Neural cell (in vitro differentiated cells): Measurements from ENCODE around the gene LGI4. TPM values are rescaled to one million over a fixed set of nuclear protein-coding genes. Genes with fewer than 3 reads are reported as not detected.

Source experiments
- H2AFZ ChIP-seq: fragments of 200-600, 300-800 bp; sonication (generic), shearing (Covaris generic); 2 replicates; pipeline ENCODE4 v1.6.0; 2014; ENCODE audit warnings: low read depth, mild to moderate bottlenecking, antibody characterized with exemption, low read length, moderate library complexity
- H3F3A ChIP-seq: fragments of 200-600 bp; shearing (Covaris generic); 2 replicates; pipeline ENCODE4 v1.6.1; 2016; ENCODE audit warnings: mild to moderate bottlenecking, moderate library complexity, mixed read lengths, antibody characterized with exemption, low read length; ENCODE audit not compliant: insufficient read depth, poor library complexity, severe bottlenecking
- H3K27ac ChIP-seq: fragments of 200-600, 300-800 bp; sonication (generic), shearing (Covaris generic); 2 replicates; pipeline ENCODE4 v1.5.1; 2014; ENCODE audit warnings: mild to moderate bottlenecking, low read length, moderate library complexity
- H3K27me3 ChIP-seq: fragments of 300-800, 200-600 bp; sonication (generic), shearing (Covaris generic); 2 replicates; pipeline ENCODE4 v1.6.0; 2014; ENCODE audit warnings: mild to moderate bottlenecking, low read depth, low read length, moderate library complexity; ENCODE audit not compliant: insufficient read depth
- H3K36me3 ChIP-seq: fragments of 300-800, 200-600 bp; sonication (generic), shearing (Covaris generic); 2 replicates; pipeline ENCODE4 v1.5.1; 2014; ENCODE audit warnings: mild to moderate bottlenecking, antibody characterized with exemption, low read length, moderate library complexity; ENCODE audit not compliant: insufficient read depth
- H3K4me2 ChIP-seq: fragments of 300-800, 200-600 bp; sonication (generic), shearing (Covaris generic); 2 replicates; pipeline ENCODE4 v1.6.0; 2014; ENCODE audit warnings: mild to moderate bottlenecking, low read length
- H3K4me3 ChIP-seq: fragments of 300-800, 200-600 bp; sonication (generic), shearing (Covaris generic); 2 replicates; pipeline ENCODE4 v1.5.1; 2014; ENCODE audit warnings: mild to moderate bottlenecking, low read length, moderate library complexity
- H3K79me2 ChIP-seq: fragments of 200-600 bp; shearing (Covaris generic); replicated peaks from 2 replicates; pipeline ENCODE4 v1.6.0; 2014; ENCODE audit warnings: mild to moderate bottlenecking, low read length, moderate library complexity; ENCODE audit not compliant: insufficient read depth
- H3K9ac ChIP-seq: fragments of 300-800, 200-600 bp; sonication (generic), shearing (Covaris generic); 2 replicates; pipeline ENCODE4 v1.6.1; 2016; ENCODE audit warnings: mild to moderate bottlenecking, low read length, mixed read lengths
- H3K9me2 ChIP-seq: fragments of 200-600 bp; shearing (Covaris generic); 2 replicates; pipeline ENCODE4 v1.6.1; 2016; ENCODE audit warnings: mild to moderate bottlenecking, low read length, mixed read lengths; ENCODE audit not compliant: insufficient read depth
- H3K9me3 ChIP-seq: fragments of 200-600, 300-800 bp; sonication (generic), shearing (Covaris generic); 2 replicates; pipeline ENCODE4 v1.6.1; 2016; ENCODE audit warnings: mild to moderate bottlenecking, mixed run types, low read length, moderate library complexity, mixed read lengths
- H4K20me1 ChIP-seq: fragments of 200-600 bp; shearing (Covaris generic); 2 replicates; pipeline ENCODE4 v1.6.1; 2016; ENCODE audit warnings: mild to moderate bottlenecking, mixed run types; ENCODE audit not compliant: insufficient read depth
- CTCF ChIP-seq: fragments of 450-650 bp; IDR thresholded peaks from 2 replicates; pipeline ENCODE4 v1.5.1; 2014; ENCODE audit warnings: antibody characterized with exemption, mild to moderate bottlenecking, moderate library complexity; ENCODE audit not compliant: poor library complexity, severe bottlenecking
- EP300 ChIP-seq: fragments of 450-650 bp; conservative IDR thresholded peaks from 2 replicates; pipeline ENCODE4 v1.6.1; 2014; ENCODE audit warnings: antibody characterized with exemption, mild to moderate bottlenecking, moderate library complexity; ENCODE audit not compliant: poor library complexity, severe bottlenecking
- EZH2 ChIP-seq: fragments of 200-600, 300-800 bp; shearing (Covaris generic), sonication (generic); IDR thresholded peaks from 2 replicates; pipeline ENCODE4 v1.6.1; 2014; ENCODE audit warnings: antibody characterized with exemption, low read length, borderline replicate concordance, mild to moderate bottlenecking; ENCODE audit not compliant: insufficient read depth, poor library complexity, severe bottlenecking
- MXI1 ChIP-seq: fragments of 450-650 bp; conservative IDR thresholded peaks from 2 replicates; pipeline ENCODE4 v1.6.1; 2014; ENCODE audit warnings: antibody characterized with exemption, mild to moderate bottlenecking; ENCODE audit not compliant: poor library complexity, severe bottlenecking
- POLR2AphosphoS5 ChIP-seq: IDR thresholded peaks from 2 replicates; pipeline ENCODE4 v1.6.1; 2012
- RAD21 ChIP-seq: fragments of 450-650 bp; conservative IDR thresholded peaks from 2 replicates; pipeline ENCODE4 v1.6.1; 2014; ENCODE audit warnings: antibody characterized with exemption, mild to moderate bottlenecking, moderate library complexity
- REST ChIP-seq: IDR thresholded peaks from 2 replicates; pipeline ENCODE4 v1.6.1; 2012; ENCODE audit warnings: borderline replicate concordance
- SMC3 ChIP-seq: fragments of 450-650 bp; conservative IDR thresholded peaks from 2 replicates; pipeline ENCODE4 v1.6.1; 2014; ENCODE audit warnings: antibody characterized with exemption, mild to moderate bottlenecking, moderate library complexity; ENCODE audit not compliant: poor library complexity
- TAF1 ChIP-seq: IDR thresholded peaks from 2 replicates; pipeline ENCODE4 v1.6.1; 2012; ENCODE audit warnings: low read depth
- polyA plus RNA-seq: library from polyadenylated mRNA; depleted of rRNA; stranded (reverse); fragments of >200 nt; gene quantifications from 2 replicates; pipeline ENCODE4 v1.2.3, GENCODE V29; 2014

LGI4 gene
- polyA plus RNA-seq, 1 donor from 2014 or later = 0.63 TPM

DNA sequence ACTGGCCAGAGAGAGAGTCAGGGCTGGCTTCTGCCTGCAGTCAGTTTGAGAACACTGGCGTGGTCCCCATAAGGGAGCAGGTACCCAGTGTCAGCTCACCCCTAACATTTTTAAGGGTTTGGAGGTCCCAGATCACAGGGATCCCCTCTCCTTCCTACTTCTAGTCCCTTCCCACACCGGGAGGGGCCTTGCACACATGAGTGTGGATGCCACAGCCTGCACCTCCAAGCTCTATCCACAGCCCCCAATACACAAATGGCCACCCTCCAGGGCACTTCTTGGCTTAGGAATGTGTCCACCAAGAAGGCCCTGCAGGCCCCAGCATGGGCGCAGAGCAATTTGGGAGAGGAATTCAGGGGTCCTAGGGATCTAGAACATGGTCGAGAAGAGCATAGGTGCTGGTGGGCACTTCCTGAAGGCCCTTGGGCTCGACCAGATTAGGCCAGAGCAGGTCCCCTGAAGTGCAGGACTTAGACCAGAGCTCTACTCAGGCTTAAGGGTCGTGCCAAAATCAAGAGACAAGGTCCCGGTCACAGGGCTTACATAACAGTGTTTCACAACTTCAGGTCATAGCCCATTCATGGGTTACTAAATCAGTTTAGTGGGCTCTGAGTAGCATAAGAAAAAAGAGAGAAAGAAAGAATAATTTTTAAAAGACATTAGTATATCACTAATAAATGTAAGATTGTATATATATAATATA, 35.7 kb upstream of the LGI4 start:
- Histone ChIP-seq H3K4me3 (no peak overlapping the region), H3K36me3 (no peaks in the 10 kb centered on the region), H3K79me2 (no peaks in the 10 kb centered on the region), H3F3A (no peaks in the 10 kb centered on the region), H3K9me2 (no peaks in the 10 kb centered on the region), H3K9me3 (no peaks in the 10 kb centered on the region), H4K20me1 (no peaks in the 10 kb centered on the region), H3K9ac (no peak overlapping the region), H2AFZ (no peak overlapping the region), H3K27me3 (no peaks in the 10 kb centered on the region), H3K4me2 (no peak overlapping the region), H3K27ac (no peak overlapping the region)
- TF ChIP-seq REST (no peak), EP300 (no peak), EZH2 (no peak), CTCF (no peak), RAD21 (no peak), POLR2AphosphoS5 (no peak), MXI1 (no peak), SMC3 (no peak), TAF1 (no peak)

DNA sequence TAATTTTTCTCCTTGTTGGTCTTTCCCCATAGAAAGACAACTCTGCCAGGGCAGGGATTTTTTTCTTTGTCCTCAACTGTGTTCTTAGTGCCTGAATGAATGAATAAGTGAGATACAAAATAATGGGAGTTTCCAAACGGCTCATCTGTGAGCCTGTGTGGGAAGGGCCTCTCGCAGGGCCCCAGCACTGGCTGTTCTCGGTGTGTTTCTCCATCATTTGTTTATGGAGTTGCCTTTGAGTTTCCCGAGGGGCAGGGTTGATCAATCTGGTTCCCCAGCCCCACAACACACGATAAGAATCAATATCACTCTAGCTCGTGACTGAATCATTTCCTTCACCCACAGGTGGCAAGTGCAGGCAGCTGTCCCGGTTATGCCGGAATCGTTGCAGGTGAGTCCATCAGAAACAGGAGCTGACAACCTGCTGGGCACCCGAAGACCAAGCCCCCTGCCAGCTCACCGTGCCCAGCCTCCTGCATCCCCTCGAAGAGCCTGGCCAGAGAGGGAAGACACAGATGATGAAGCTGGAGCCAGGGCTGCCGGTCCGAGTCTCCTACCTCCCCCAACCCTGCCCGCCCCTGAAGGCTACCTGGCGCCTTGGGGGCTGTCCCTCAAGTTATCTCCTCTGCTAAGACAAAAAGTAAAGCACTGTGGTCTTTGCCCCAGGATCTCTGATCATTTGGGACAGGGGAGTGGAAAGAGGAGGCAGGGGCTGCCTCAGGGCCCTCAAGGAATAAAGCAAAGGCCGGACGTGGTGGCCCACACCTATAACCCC, 34.5 kb upstream of the LGI4 start:
- Histone ChIP-seq H3K9ac (no peak overlapping the region), H3K4me3 (no peak overlapping the region), H4K20me1 (no peaks in the 10 kb centered on the region), H3K9me3 (no peaks in the 10 kb centered on the region), H3K79me2 (no peaks in the 10 kb centered on the region), H2AFZ (no peak overlapping the region), H3K27ac (no peak overlapping the region), H3K9me2 (no peaks in the 10 kb centered on the region), H3F3A (no peaks in the 10 kb centered on the region), H3K36me3 (no peaks in the 10 kb centered on the region), H3K4me2 (no peak overlapping the region), H3K27me3 (no peaks in the 10 kb centered on the region)
- TF ChIP-seq CTCF = no peak
- TF ChIP-seq POLR2AphosphoS5 = no peak
- no peak for TF ChIP-seq EP300
- TF ChIP-seq REST = no peak
- no peak for TF ChIP-seq EZH2
- TF ChIP-seq RAD21 = no peak
- no peak for TF ChIP-seq MXI1
- TF ChIP-seq SMC3 = no peak
- TF ChIP-seq TAF1 = no peak
